GM19351 (cell line): ENCODE data around the gene MYO3A.

ENCODE experiments used
- ATAC-seq: cut with Tn5 transposase; IDR thresholded peaks from one replicate; pipeline ENCODE4 v1.9.1; 2021; ENCODE audit warnings: mild to moderate bottlenecking, moderate library complexity; ENCODE audit not compliant: unreplicated experiment

MYO3A gene

GRCh38 chr10:26259341-26259740 is 325.3 kb downstream of the MYO3A start:
- ATAC-seq, result no peak
